Body of pancreas (tissue), 4 donors: ENCODE measurements around the gene FDX2.

ENCODE experiments used
- POLR2A ChIP-seq, 3 donors: fragments of 450-650 bp; IDR thresholded peaks; one replicate each; pipeline ENCODE4 v1.6.1; 2016; ENCODE audit warnings: antibody characterized with exemption in 3 of 3, mild to moderate bottlenecking in 2 of 3
- TF ChIP-seq, protein P1 (sequence below), 7 experiments: fragments of 450-650 bp in 4 of 7; fragments of 200-600 bp in 3 of 7; sonication (generic) in 3 of 7; IDR thresholded peaks; one replicate each; pipeline ENCODE4 v1.5.1; 2016 to 2019; ENCODE audit warnings: antibody characterized with exemption in 7 of 7

DNA sequence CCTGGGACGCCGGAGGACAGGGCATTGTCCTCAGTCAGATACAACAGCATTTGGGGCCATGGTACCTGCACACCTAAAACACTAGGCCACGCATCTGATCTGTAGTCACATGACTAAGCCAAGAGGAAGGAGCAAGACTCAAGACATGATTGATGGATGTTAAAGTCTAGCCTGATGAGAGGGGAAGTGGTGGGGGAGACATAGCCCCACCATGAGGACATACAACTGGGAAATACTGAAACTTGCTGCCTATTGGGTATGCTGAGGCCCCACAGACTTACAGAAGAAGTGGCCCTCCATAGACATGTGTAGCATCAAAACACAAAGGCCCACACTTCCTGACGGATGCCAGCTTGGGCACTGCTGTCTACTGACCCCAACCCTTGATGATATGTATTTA is 30.4 kb downstream of the FDX2 start:
- TF ChIP-seq, protein P1, sequence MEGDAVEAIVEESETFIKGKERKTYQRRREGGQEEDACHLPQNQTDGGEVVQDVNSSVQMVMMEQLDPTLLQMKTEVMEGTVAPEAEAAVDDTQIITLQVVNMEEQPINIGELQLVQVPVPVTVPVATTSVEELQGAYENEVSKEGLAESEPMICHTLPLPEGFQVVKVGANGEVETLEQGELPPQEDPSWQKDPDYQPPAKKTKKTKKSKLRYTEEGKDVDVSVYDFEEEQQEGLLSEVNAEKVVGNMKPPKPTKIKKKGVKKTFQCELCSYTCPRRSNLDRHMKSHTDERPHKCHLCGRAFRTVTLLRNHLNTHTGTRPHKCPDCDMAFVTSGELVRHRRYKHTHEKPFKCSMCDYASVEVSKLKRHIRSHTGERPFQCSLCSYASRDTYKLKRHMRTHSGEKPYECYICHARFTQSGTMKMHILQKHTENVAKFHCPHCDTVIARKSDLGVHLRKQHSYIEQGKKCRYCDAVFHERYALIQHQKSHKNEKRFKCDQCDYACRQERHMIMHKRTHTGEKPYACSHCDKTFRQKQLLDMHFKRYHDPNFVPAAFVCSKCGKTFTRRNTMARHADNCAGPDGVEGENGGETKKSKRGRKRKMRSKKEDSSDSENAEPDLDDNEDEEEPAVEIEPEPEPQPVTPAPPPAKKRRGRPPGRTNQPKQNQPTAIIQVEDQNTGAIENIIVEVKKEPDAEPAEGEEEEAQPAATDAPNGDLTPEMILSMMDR (IDR thresholded peaks at IDR 0.05): no peak
- no peak for TF ChIP-seq POLR2A (IDR thresholded peaks at IDR 0.05)
